HL-60 (cell line): ENCODE measurements around the gene DUSP7.

Experiments used
- DNase-seq, 2 experiments: peaks; one replicate each; pipeline ENCODE4 v3.0.0-alpha.2; 2010 to 2020; ENCODE audit warnings: low read depth in 1 of 2, low spot score in 1 of 2
- H3K27ac ChIP-seq: fragments of 250-450 bp; sonication (Bioruptor Pico); replicated peaks from 2 replicates; pipeline ENCODE4 v1.5.1; 2020; ENCODE audit warnings: mild to moderate bottlenecking, moderate library complexity
- H3K27me3 ChIP-seq: fragments of 250-450 bp; sonication (Bioruptor Pico); 2 replicates; pipeline ENCODE4 v1.5.1; 2021; ENCODE audit warnings: mild to moderate bottlenecking, moderate library complexity; ENCODE audit not compliant: insufficient read depth, poor library complexity, severe bottlenecking
- H3K4me3 ChIP-seq: replicated peaks from 2 replicates; pipeline ENCODE4 v1.5.1; 2011; ENCODE audit warnings: mild to moderate bottlenecking, control low read depth, low read length; ENCODE audit not compliant: insufficient read depth
- CTCF ChIP-seq: IDR thresholded peaks from one replicate; pipeline ENCODE4 v1.5.1; 2011; ENCODE audit warnings: low read length, control low read depth, inconsistent platforms; ENCODE audit not compliant: insufficient read depth
- GABPA ChIP-seq: IDR thresholded peaks from 2 replicates; pipeline ENCODE4 v1.6.1; 2012; ENCODE audit warnings: low read depth
- POLR2AphosphoS5 ChIP-seq: IDR thresholded peaks from 2 replicates; pipeline ENCODE4 v1.6.1; 2012; ENCODE audit warnings: low read depth
- SPI1 ChIP-seq: IDR thresholded peaks from 2 replicates; pipeline ENCODE4 v1.6.1; 2012; ENCODE audit warnings: low read depth, mild to moderate bottlenecking, borderline replicate concordance
- TF ChIP-seq, protein P1 (sequence below): IDR thresholded peaks from 2 replicates; pipeline ENCODE4 v1.6.1; 2012; ENCODE audit warnings: low read depth; ENCODE audit not compliant: insufficient replicate concordance

Gene DUSP7

GRCh38 chr3:52102934-52103333, 46.6 kb upstream of the DUSP7 start:
- no peak for TF ChIP-seq CTCF
- TF ChIP-seq POLR2AphosphoS5: no peak
- no peak for TF ChIP-seq SPI1
- TF ChIP-seq, protein P1, sequence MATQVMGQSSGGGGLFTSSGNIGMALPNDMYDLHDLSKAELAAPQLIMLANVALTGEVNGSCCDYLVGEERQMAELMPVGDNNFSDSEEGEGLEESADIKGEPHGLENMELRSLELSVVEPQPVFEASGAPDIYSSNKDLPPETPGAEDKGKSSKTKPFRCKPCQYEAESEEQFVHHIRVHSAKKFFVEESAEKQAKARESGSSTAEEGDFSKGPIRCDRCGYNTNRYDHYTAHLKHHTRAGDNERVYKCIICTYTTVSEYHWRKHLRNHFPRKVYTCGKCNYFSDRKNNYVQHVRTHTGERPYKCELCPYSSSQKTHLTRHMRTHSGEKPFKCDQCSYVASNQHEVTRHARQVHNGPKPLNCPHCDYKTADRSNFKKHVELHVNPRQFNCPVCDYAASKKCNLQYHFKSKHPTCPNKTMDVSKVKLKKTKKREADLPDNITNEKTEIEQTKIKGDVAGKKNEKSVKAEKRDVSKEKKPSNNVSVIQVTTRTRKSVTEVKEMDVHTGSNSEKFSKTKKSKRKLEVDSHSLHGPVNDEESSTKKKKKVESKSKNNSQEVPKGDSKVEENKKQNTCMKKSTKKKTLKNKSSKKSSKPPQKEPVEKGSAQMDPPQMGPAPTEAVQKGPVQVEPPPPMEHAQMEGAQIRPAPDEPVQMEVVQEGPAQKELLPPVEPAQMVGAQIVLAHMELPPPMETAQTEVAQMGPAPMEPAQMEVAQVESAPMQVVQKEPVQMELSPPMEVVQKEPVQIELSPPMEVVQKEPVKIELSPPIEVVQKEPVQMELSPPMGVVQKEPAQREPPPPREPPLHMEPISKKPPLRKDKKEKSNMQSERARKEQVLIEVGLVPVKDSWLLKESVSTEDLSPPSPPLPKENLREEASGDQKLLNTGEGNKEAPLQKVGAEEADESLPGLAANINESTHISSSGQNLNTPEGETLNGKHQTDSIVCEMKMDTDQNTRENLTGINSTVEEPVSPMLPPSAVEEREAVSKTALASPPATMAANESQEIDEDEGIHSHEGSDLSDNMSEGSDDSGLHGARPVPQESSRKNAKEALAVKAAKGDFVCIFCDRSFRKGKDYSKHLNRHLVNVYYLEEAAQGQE: no peak
- no peak for TF ChIP-seq GABPA

DNA sequence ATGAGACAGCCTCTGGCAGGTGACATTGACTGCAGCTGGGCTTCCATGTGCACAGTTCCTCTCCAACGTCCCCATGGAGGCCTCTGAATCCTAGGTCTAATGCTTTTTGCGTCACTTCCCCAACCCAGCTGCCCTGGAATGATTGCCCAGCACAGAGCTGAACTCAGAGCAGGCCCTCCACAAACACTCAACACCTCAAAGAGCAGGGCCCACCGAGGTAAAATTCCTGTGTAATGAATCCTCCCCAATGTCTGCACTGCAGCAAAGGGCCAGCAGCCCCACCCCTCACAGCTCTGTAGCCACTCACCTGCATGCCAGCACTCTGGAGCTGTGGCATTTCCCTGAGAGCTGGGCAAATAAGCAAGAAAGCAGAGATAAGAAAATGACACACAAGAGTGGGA, 42.6 kb upstream of the DUSP7 start:
- Histone ChIP-seq H3K27me3 (no peaks in the 10 kb centered on the region), H3K27ac (no peak overlapping the region), H3K4me3 (no peak overlapping the region)
- no peak for DNase-seq
- TF ChIP-seq SPI1: no peak
- TF ChIP-seq, protein P1: no peak
- no peak for TF ChIP-seq GABPA
- no peak for TF ChIP-seq POLR2AphosphoS5
- no peak for TF ChIP-seq CTCF

More at GRCh38 chr3:52102934-52103333, 46.6 kb upstream of the DUSP7 start:
- Histone ChIP-seq H3K27me3 (no peaks in the 10 kb centered on the region), H3K4me3 (no peak overlapping the region), H3K27ac (no peak overlapping the region)
- no peak for DNase-seq

GRCh38 chr3:52097851-52098507, 41.6 kb upstream of the DUSP7 start:
- H3K4me3 ChIP-seq: no peak overlapping the region
- no peak for TF ChIP-seq GABPA
- TF ChIP-seq, protein P1: no peak
- TF ChIP-seq SPI1: no peak
- TF ChIP-seq POLR2AphosphoS5: no peak
- TF ChIP-seq CTCF: no peak
- DNase-seq: no peak
- no peaks in the 10 kb centered on the region for H3K27me3 ChIP-seq
- H3K27ac ChIP-seq: no peak overlapping the region
